WTC11 (cell line): ENCODE measurements around the gene REN.

Experiments used
- ATF1 ChIP-seq: sonication (generic); formaldehyde crosslinking; IDR thresholded peaks from 2 replicates; pipeline ENCODE4 v1.8.1; 2023; ENCODE audit warnings: mild to moderate bottlenecking, moderate library complexity, missing genetic modification reagents
- CDX4 ChIP-seq: fragments of 250-450 bp; sonication (Bioruptor Pico); IDR thresholded peaks from 2 replicates; pipeline ENCODE4 v1.9.0; 2021; ENCODE audit warnings: moderate library complexity, mild to moderate bottlenecking, inconsistent platforms, borderline replicate concordance
- ELF4 ChIP-seq: sonication (generic); formaldehyde crosslinking; IDR thresholded peaks from 2 replicates; pipeline ENCODE4 v1.8.1; 2022; ENCODE audit warnings: low read depth, mild to moderate bottlenecking, moderate library complexity, missing genetic modification reagents
- TCF7 ChIP-seq: sonication (generic); formaldehyde crosslinking; IDR thresholded peaks from 2 replicates; pipeline ENCODE4 v1.8.0; 2022; ENCODE audit warnings: mild to moderate bottlenecking, low read depth, missing genetic modification reagents, moderate library complexity
- USF2 ChIP-seq: sonication (generic); formaldehyde crosslinking; IDR thresholded peaks from 2 replicates; pipeline ENCODE4 v1.8.1; 2023; ENCODE audit warnings: mild to moderate bottlenecking, missing genetic modification reagents, moderate library complexity
- ZNF671 ChIP-seq: fragments of 250-450 bp; sonication (Bioruptor Pico); IDR thresholded peaks from 2 replicates; pipeline ENCODE4 v1.8.0; 2021; ENCODE audit warnings: mild to moderate bottlenecking
- TF ChIP-seq, protein P1 (sequence below): sonication (generic); formaldehyde crosslinking; IDR thresholded peaks from 2 replicates; pipeline ENCODE4 v1.8.1; 2023; ENCODE audit warnings: mild to moderate bottlenecking, missing genetic modification reagents, moderate library complexity
- TF ChIP-seq, protein P2 (sequence below): fragments of 200-600 bp; IDR thresholded peaks from 2 replicates; pipeline ENCODE4 v1.8.0; 2022; ENCODE audit warnings: antibody characterized with exemption
- TF ChIP-seq, protein P3 (sequence below): sonication (generic); formaldehyde crosslinking; IDR thresholded peaks from 2 replicates; pipeline ENCODE4 v1.8.1; 2022; ENCODE audit warnings: mild to moderate bottlenecking, missing genetic modification reagents, moderate library complexity, borderline replicate concordance

DNA sequence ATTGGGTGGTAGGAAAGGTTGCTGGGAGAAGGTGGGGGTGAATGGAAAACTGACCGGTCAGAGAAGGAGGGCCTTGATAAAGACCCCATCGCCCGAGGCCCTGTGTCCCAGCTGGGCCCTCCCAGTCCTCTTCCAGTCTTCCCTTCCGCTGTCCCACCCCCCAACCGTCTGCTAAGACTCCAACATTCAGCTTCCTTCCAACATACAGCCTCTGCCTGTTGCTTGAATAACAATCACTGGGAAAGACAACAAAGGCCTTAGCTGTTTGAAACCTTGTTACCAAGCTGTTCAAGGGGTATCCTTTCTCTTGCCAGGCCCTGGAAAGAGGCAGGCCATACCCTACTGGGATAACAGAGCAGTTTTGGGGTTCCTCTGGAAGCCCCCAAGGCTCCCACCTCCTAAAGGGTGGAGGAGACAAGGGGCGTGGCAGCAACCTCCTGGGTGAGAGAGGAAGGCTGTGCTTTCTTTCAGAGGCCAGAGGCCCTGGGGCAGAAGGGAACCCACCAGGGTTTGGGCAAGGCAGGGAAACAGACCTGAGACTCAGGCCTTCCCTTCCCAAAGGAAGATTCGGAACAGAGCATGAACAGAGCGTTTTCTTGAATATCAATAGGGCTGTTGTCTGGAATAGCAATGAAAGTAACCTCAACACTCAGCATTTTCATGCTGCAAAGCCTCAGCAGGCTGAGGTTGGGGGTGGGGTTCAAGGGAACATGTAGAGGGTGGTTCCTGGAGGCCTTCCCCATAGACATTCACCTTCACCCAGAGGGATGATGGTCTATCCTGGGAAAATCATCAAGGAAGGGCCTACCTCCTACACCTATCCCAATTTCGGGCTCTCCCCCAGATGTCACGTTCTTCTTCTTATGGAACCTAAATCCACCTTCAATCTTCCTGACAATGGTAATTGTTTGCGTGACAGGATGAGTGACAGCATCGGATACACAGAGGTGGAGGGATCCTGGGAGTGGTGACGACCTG is 18.4 kb downstream of the REN start:
- TF ChIP-seq, protein P1, sequence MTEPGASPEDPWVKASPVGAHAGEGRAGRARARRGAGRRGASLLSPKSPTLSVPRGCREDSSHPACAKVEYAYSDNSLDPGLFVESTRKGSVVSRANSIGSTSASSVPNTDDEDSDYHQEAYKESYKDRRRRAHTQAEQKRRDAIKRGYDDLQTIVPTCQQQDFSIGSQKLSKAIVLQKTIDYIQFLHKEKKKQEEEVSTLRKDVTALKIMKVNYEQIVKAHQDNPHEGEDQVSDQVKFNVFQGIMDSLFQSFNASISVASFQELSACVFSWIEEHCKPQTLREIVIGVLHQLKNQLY (CRISPR knock-in tag) = no peak
- TF ChIP-seq, protein P2, sequence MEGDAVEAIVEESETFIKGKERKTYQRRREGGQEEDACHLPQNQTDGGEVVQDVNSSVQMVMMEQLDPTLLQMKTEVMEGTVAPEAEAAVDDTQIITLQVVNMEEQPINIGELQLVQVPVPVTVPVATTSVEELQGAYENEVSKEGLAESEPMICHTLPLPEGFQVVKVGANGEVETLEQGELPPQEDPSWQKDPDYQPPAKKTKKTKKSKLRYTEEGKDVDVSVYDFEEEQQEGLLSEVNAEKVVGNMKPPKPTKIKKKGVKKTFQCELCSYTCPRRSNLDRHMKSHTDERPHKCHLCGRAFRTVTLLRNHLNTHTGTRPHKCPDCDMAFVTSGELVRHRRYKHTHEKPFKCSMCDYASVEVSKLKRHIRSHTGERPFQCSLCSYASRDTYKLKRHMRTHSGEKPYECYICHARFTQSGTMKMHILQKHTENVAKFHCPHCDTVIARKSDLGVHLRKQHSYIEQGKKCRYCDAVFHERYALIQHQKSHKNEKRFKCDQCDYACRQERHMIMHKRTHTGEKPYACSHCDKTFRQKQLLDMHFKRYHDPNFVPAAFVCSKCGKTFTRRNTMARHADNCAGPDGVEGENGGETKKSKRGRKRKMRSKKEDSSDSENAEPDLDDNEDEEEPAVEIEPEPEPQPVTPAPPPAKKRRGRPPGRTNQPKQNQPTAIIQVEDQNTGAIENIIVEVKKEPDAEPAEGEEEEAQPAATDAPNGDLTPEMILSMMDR = no peak
- TF ChIP-seq ELF4 (no peak), ATF1 (no peak), TCF7 (no peak), ZNF671 (CRISPR knock-in tag) (no peak), CDX4 (CRISPR knock-in tag) (no peak), USF2 (CRISPR knock-in tag) (no peak)
- TF ChIP-seq, protein P3, sequence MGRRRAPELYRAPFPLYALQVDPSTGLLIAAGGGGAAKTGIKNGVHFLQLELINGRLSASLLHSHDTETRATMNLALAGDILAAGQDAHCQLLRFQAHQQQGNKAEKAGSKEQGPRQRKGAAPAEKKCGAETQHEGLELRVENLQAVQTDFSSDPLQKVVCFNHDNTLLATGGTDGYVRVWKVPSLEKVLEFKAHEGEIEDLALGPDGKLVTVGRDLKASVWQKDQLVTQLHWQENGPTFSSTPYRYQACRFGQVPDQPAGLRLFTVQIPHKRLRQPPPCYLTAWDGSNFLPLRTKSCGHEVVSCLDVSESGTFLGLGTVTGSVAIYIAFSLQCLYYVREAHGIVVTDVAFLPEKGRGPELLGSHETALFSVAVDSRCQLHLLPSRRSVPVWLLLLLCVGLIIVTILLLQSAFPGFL (CRISPR knock-in tag) = no peak
